NCI-H2196 treated with DMSO at 0.1 percent for 48 hours (cell line): Measurements from ENCODE around the gene ELFN2.

Experiments used
- DNase-seq: peaks from one replicate; lab custom pipeline; 2025; ENCODE audit not compliant: unreplicated experiment; lab: John Stamatoyannopoulos, UW

Gene ELFN2

GRCh38 chr22:37363261-37363992, 63.9 kb downstream of the ELFN2 start:
- DNase-seq = no peak

GRCh38 chr22:37362621-37363020, 64.7 kb downstream of the ELFN2 start:
- DNase-seq = no peak

DNA sequence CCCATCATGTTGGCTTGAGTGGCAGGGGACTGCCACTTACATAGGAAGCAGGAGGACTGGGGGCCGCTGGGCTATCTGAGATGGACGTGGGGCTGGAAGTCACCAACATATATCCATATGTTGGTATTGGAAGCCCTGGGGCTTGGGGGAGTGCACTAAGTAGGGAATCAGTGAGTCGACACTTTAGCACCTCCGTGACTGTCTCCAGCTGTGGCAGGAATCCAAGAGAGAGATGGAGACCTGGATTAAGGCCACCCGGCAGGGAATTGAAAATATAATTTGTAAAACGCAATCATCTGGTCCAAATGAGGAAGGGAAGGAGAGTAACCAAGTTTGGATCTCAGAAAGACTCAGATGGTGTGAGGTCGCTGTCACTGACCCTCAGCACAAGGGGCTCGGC, 68.4 kb downstream of the ELFN2 start:
- no peak for DNase-seq

- no peak for DNase-seq
Observed at GRCh38 chr22:37358386-37358785, 68.9 kb downstream of the ELFN2 start.

DNA sequence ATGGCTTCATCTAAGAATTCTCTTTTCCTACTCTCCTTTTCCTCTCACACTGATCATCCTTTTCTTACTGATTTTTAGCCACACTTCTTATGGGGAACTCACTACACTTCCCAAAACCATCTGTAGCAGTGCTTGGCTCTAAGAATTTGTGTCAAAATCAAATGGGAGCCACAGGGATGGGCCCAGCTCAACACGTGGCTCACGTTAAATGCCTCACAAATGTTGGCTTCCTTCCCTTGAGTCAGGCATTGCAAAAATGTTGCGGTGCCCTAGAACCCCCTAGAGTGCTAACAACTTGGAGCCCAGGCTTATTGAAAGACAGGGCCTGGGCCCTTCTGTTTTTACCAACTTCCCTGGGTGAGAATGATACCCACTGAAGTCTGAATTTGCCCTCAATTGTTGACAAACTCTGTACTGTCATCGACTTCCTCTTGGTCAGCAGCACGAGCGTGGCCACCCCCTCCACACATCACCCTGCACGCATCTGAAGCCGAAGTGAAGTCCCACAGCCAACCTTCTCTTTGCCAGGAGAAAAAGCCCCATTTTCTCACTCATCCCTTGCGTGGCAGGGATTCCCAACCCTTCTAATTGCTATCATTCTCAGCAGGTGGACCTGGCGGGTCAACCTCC, 69.7 kb downstream of the ELFN2 start:
- no peak for DNase-seq

DNA sequence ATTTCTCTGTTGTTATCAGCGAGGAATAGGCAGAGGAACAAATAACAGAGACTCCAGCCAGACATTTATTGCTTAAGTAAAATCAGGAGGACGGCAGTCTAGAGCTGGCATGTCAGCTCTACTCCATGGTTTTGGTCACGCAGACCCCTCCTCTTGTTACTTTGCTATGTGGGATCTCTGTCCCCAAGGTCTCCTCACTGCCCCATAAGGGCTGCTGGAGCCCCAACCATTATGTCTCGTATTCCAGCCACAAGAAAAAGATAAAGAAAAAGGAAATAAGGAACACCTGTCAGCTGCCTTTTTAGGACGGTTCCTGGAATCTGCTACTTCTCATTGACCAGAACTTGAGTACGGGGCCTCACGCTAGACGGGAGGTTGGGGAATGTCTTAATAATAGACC, 70.4 kb downstream of the ELFN2 start:
- DNase-seq = no peak

DNA sequence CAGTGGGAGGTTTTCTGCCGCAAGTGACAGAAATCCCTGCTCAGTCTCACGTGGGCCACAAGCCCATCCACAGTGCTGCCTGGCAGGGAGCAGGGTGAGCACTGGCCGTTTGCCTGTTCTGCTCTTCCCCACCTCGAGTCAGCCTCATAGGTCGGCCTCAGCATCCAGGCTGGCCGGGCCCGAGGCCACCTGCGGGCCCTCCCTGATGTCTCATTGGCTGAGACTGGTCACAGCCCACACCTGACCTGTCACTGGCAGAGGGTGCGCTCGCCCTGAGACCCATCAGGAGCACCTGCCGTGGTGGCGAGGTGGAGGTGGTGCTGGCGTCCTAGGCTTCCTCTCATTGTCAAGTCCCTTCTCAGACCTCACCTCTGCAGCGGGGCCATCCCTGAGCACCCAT, 72.1 kb downstream of the ELFN2 start:
- DNase-seq = no peak

- no peak for DNase-seq
Observed at GRCh38 chr22:37354670-37355069, 72.6 kb downstream of the ELFN2 start.

- no peak for DNase-seq
Observed at GRCh38 chr22:37354261-37354660, 73.0 kb downstream of the ELFN2 start.

DNA sequence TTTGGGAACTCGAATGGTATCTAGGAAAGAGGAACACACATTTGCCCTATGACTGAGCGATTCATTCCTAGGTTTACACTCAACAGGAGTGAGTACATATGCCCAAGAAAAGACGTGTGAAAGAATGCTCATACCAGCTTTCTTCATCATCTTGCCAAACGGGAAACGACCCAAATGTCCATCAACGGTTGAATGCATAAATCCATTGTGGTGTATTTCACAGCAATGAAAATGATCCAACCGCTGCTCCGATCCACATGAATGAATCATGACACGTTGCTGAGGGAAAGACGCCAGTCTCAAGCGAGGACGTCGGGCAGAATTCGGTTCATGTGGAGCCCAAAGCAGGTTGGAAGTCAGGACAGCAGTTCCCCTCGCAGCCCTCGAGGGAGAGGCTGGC, 73.4 kb downstream of the ELFN2 start:
- no peak for DNase-seq

GRCh38 chr22:37352481-37352880, 74.8 kb downstream of the ELFN2 start:
- DNase-seq = no peak

DNA sequence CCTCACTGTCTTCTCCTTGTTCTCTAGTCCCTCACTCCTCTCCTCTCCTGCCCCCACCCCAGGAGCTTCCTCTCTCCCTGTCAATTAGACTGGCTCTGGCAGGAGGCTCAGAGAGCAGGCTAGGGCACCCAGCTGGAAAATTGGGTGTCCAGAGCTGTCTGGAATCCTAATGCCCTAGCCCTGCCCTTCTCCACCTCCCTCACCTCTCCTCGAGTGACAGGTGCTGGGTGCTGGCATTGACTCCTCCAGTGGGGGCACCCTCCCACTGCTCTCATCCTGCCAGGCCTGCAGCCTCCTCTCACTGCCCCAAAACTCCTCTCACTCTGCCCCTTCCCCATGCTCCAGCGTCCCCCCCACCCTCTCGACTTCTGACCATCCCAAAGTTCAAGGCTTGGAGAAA, 76.0 kb downstream of the ELFN2 start:
- no peak for DNase-seq

GRCh38 chr22:37349043-37349814, 78.0 kb downstream of the ELFN2 start:
- no peak for DNase-seq

DNA sequence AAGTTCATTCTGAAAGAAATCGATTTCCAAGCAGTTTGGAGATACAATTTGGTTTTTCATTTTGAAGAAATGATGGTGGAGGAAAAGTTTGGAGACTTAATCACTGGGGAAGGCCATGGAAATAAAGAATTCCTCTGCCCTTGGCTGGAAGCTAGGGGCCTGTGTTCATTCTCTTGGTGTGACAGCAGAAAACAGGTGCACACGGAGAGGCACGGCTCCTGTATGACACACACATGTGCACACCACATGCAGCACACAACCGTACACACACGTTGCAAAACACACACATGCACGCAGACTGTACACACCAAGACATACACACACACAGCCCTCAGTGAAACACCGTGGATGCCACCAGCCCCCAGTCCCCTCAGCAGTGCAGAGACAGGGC, 80.8 kb downstream of the ELFN2 start:
- DNase-seq = no peak

GRCh38 chr22:37345863-37346504, 81.3 kb downstream of the ELFN2 start:
- no peak for DNase-seq

DNA sequence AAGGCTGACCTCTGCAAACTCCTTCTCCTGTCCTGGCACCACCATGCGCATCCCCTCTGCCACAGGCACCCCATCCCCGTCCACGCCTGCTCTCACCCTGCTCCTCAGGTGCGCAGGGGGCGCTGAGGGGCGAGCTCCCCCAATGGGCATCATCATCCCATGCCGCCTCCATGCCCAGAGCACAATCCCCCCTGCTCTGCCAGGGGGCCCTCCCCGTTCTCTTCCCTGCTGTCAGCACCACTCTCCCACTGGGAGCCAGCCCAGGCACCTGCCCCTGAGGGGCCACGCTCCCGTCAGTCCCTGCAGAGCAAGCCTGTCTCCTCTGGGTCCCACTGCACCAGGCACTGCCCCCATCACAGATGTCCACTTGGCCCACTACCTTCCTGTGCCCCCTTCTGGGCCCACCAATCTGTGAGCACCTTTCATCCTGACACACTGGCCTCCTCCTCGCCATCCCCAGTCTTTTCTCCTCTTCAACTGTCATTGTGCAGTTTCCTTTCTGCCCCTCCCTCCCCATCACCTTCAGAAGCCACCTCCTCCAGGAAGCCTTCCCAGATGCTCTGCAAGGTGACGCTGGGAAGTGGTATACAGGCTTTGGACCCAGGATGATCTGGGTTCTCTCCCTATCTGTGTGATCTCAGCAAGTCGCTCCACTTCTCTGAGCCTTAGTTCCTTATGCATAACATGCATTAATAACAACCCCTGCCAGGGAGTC, 82.4 kb downstream of the ELFN2 start:
- DNase-seq = no peak

- no peak for DNase-seq
Observed at GRCh38 chr22:37343863-37344734, 83.2 kb downstream of the ELFN2 start.

- DNase-seq = no peak
Observed at GRCh38 chr22:37343348-37343747, 83.9 kb downstream of the ELFN2 start.

DNA sequence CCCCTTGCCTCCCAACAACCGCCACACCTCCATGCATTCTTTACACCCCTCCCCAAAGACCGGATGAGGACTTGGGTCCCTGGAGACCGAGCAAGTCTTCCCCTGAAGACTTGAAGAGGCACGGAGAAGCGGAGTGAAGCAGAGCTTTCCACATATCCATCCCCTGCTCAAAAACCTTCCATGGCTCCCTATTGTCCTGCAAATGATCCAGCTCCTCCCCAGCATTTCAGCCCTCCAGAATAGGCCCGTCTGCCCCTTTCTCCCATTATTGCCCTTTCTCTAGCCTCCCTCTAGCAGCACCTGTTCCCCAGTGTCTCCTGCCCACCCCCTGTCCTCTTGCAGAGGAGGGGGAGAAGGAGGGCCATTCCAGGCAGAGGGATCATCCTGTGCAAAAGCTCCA, 85.2 kb downstream of the ELFN2 start:
- DNase-seq = no peak
